A375 (cell line): ENCODE results near the gene ABLIM3. TPM values are rescaled to one million over a fixed set of nuclear protein-coding genes. Genes with fewer than 3 reads are reported as not detected.

ENCODE experiments used
- total RNA-seq: library from RNA; depleted of rRNA; stranded (reverse); fragments of >200 nt; shearing (Covaris generic); gene quantifications from 2 replicates; pipeline ENCODE4 v1.2.3, GENCODE V29; 2014; rRNA removed

The ABLIM3 gene
- 3.2 and 3.5 TPM in 2 replicates for total RNA-seq

DNA sequence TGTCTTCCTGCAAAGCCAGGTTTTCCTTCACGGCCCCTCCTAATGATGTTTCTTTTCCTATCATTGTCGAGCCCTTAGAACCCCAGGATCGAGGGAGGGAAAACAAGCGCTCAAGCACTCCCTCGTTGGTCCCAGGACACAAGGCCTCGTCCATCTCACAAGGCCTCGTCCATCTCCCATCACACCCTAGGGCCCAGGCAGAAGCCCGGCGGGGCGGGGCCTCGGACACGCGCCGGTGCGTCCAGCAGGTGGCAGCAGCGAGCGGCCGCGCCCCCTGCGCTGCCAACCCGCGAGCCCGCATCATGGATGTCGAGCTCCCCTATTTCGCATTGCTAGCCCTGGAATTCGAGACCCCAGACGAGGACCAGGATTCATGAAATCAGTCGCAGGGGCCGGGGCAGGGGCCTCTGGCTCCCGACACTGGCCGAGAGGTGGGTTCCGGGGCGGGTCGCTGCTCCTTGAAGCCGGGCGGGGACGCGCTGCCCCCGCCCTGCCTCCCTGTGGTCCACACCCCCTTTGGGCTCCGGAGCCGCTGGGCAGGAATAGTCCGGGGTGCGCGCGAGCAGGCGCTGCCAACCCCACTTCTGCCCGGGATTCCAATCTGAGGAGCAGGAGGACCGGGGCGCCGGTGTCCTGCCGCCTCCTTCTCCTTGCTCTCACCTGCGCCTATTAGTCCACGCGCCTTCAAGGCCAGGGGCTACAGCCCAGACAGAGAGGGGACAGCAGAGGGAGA, at the start of gene ABLIM3:
TSS of gene ABLIM3 (plus strand) at position 270 of the 733 bp plus-strand sequence. CDS start 603 bp downstream, outside the sequence.

DNA sequence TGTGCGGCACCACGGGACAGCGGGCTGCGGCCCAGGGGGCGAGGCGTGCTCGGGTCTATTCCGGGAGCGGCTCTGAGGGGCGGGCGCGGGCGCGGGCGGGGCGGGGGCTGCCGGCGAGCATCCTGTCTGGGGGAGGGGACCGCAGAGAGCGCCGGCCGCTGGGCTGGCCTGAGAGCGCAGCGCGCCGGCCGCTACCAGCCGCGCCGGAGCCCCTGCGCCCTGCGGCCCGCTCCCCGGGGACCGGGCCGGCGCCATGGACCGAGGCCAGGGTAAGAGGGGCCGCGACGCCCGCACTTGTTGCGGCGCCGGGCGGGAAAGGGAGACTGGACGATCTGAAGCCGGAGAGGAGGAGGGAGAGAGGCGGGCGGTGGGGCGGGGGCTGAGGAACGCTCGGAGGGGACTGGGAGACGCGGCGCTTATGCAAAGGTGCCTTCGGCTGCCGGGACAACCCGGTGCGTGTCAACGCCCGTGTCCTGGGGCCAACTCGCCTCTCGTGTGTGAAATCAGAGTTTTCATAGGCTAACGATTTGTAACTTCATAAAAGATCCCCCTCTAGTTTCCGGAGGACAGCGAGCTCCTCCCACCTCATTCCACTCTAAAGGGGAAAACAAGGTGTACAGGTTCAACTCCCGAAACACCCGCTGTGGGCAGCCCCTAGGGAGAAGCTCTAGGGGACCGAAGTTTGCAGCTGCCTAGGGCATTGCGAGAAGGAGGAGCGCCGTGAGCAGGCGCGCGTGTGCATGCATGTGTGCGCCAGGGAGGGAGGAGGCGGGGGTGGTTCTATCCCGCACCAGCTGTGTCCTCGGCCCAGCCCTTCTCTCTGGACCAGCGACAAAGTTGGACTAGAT, 130.6 kb downstream of the ABLIM3 start, which contains the start of gene AFAP1L1:
TSS of gene AFAP1L1 (plus strand) at position 144 of the 848 bp plus-strand sequence. CDS start at position 254, 110 bp downstream.

Other genes starting within 250 kb of the ABLIM3 start
- 37.6 and 39.3 TPM in 2 replicates for gene SH3TC2, start 78.4 kb upstream of the ABLIM3 start, total RNA-seq
- 13.8 and 15.0 TPM in 2 replicates for gene AFAP1L1, start 130.4 kb downstream of the ABLIM3 start, total RNA-seq
- gene GRPEL2, start 204.0 kb downstream of the ABLIM3 start, total RNA-seq = 36.2 and 42.0 TPM in 2 replicates
- gene PCYOX1L, start 216.6 kb downstream of the ABLIM3 start, total RNA-seq = 8.7 and 10.0 TPM in 2 replicates
- not detected in 2 replicates for gene IL17B, start 237.8 kb downstream of the ABLIM3 start, total RNA-seq